Psoas muscle (tissue), 8 donors: Measurements from ENCODE around the gene LCN15. TPM values are rescaled to one million over a fixed set of nuclear protein-coding genes. Genes with fewer than 3 reads are reported as not detected.
"Not testable (repeated sequence)": the region's sequence is repeated elsewhere in the genome, so short reads cannot be mapped to it uniquely, and the experiment has no call there.

Experiments used
- ATAC-seq, 4 donors: fragments of 200-7000 bp; cut with Tn5 transposase; one replicate each; pipeline ENCODE4 v1.9.1; 2020; ENCODE audit warnings: moderate library complexity in 3 of 4, mild to moderate bottlenecking in 2 of 4
- DNase-seq, 2 donors: peaks; one replicate each; pipeline ENCODE4 v3.0.0-alpha.2; 2020
- H3K27ac ChIP-seq: fragments of 200-600 bp; one replicate; pipeline ENCODE4 v1.8.0; 2022
- H3K27me3 ChIP-seq, 3 donors: fragments of 200-600 bp in 1 of 3; one replicate each; pipeline versions ENCODE4 v1.6.1 to v1.8.0; 2013 to 2022; ENCODE audit warnings: low read length in 2 of 3, mild to moderate bottlenecking in 2 of 3, moderate library complexity in 1 of 3; ENCODE audit not compliant: insufficient read depth in 3 of 3
- H3K36me3 ChIP-seq, 2 donors: fragments of 200-600 bp in 1 of 2; one replicate each; pipeline versions ENCODE4 v1.6.1 to v1.8.0; 2013 to 2022; ENCODE audit warnings: low read depth in 1 of 2, mild to moderate bottlenecking in 1 of 2, moderate library complexity in 1 of 2; ENCODE audit not compliant: insufficient read depth in 1 of 2
- H3K4me1 ChIP-seq: fragments of 200-600 bp; one replicate; pipeline ENCODE4 v1.8.0; 2022
- H3K4me3 ChIP-seq: fragments of 200-600 bp; one replicate; pipeline ENCODE4 v1.8.0; 2022; ENCODE audit warnings: mild to moderate bottlenecking
- H3K9me3 ChIP-seq: fragments of 200-600 bp; one replicate; pipeline ENCODE4 v1.8.0; 2022
- CTCF ChIP-seq: fragments of 200-600 bp; IDR thresholded peaks from one replicate; pipeline ENCODE4 v1.8.0; 2022; ENCODE audit warnings: antibody characterized with exemption
- WGBS, 3 donors: extraction: QIAGEN DNeasy Blood & Tissue Kit; methylation state at CpG; one replicate each; pipeline versions ENCODE4 v1.1.6 to v1.1.7; 2013; 5-methylcytosine and 5-hydroxymethylcytosine counted together
- intact Hi-C, 2 donors: fragments of 100-400 bp; cut with DNase I; formaldehyde crosslinking; loops; one replicate each; pipeline versions ENCODE4 v1.11.0 to v1.14.2; 2022
- polyA plus RNA-seq, 3 donors: library from polyadenylated mRNA; stranded (reverse); fragments of 200-250 nt; gene quantifications; one replicate each; pipeline ENCODE4 v1.2.3, GENCODE V29; 2013
- total RNA-seq, 4 donors: library from RNA; stranded (reverse); fragmentation: NEBNext Ultra II Directional in 2 of 4; extraction: Animal tissue kit (Norgen Biotek cat#: 25700) in 2 of 4; gene quantifications; one replicate each; pipeline versions ENCODE4 v1.2.1 to v1.2.4, GENCODE V29; 2021 to 2023
- donor health status: healthy with polysubstance abuse.
- donor health status: DM: no; HTN: no; CAD: no; lungs with moderate emphysema.
- donor health status: Bipolar disorder and iron deficiency.
- donor health status: healthy.
- donor health status: DM: yes; HTN: yes; CAD: no.
- donor health status: DM: no; HTN: no; CAD: no.
- donor health status: DM: no; HTN: no; CAD: no.
- donor health status: DM: yes; HTN: yes; CAD: no.

The LCN15 gene
- total and polyA plus RNA-seq, 7 donors: 0.14 to 1.4 (median 0.22) TPM; not detected in 4

- Histone ChIP-seq H3K27me3 (no peaks in the 10 kb centered on the region), H3K4me1 (peaks cover 11% of the 10 kb centered on the region), H3K4me3 (no peak overlapping the region), H3K36me3 (no peaks in the 10 kb centered on the region), H3K27ac (no peak overlapping the region), H3K9me3 (no peaks in the 10 kb centered on the region)
- no peak for ATAC-seq
- 79 to 84% (median 82%) methylated on average over 13 of the region's 13 CpGs for WGBS, 3 donors
- DNase-seq: peak in 1 of 2 donors; percentile 47
- TF ChIP-seq CTCF: no peak
- intact Hi-C loops: no loop called here
Observed at GRCh38 chr9:136761545-136761981, 2.8 kb downstream of the LCN15 start.

- H3K9me3 ChIP-seq, H3K4me3 ChIP-seq, H3K27ac ChIP-seq, H3K27me3 ChIP-seq, H3K36me3 ChIP-seq, intact Hi-C loops, ATAC-seq: not testable (repeated sequence)
- WGBS, 3 donors: 45 to 56% (median 47%) methylated on average over 22 of the region's 22 CpGs
- peaks cover 11% of the 10 kb centered on the region for H3K4me1 ChIP-seq
- DNase-seq: peak in 1 of 2 donors; percentile 56
Observed at GRCh38 chr9:136760834-136761544, 3.3 kb downstream of the LCN15 start.

- DNase-seq (peak in 1 of 2 donors; percentile 52), ATAC-seq (no peak)
- H3K9me3 ChIP-seq: no peaks in the 10 kb centered on the region
- 61 to 72% (median 62%) methylated on average over 25 of the region's 25 CpGs for WGBS, 3 donors
- intact Hi-C loops: no loop called here
- no peak for TF ChIP-seq CTCF
- no peak overlapping the region for H3K4me3 ChIP-seq
- H3K27me3 ChIP-seq: no peaks in the 10 kb centered on the region
- peaks cover 11% of the 10 kb centered on the region for H3K4me1 ChIP-seq
- no peaks in the 10 kb centered on the region for H3K36me3 ChIP-seq
- H3K27ac ChIP-seq: no peak overlapping the region
Observed at GRCh38 chr9:136760424-136760823, 3.9 kb downstream of the LCN15 start.

- peaks cover 11% of the 10 kb centered on the region for H3K4me1 ChIP-seq
- H3K27me3 ChIP-seq: no peaks in the 10 kb centered on the region
- H3K4me3 ChIP-seq: no peak overlapping the region
- no peak for ATAC-seq
- peak in 1 of 2 donors; percentile 40 for DNase-seq
- 85 to 87% (median 85%) methylated on average over 27 of the region's 27 CpGs for WGBS, 3 donors
- TF ChIP-seq CTCF: no peak
- H3K9me3 ChIP-seq: no peaks in the 10 kb centered on the region
- H3K36me3 ChIP-seq: no peaks in the 10 kb centered on the region
- intact Hi-C loops: no loop called here
- H3K27ac ChIP-seq: no peak overlapping the region
Observed at GRCh38 chr9:136759436-136760325, 4.6 kb downstream of the LCN15 start.

GRCh38 chr9:136759001-136759400 lies 5.3 kb downstream of the LCN15 start:
- Histone ChIP-seq H3K36me3 (no peaks in the 10 kb centered on the region), H3K4me3 (no peak overlapping the region), H3K9me3 (no peaks in the 10 kb centered on the region), H3K27ac (no peak overlapping the region), H3K4me1 (peaks cover 11% of the 10 kb centered on the region), H3K27me3 (no peaks in the 10 kb centered on the region)
- intact Hi-C loops: no loop called here
- ATAC-seq (no peak), DNase-seq (peak in 1 of 2 donors; percentile 21)
- WGBS, 3 donors: 74 to 83% (median 78%) methylated on average over 9 of the region's 9 CpGs
- no peak for TF ChIP-seq CTCF
